Natural killer cell (primary cell): ENCODE data around the gene SLCO4C1. TPM values are rescaled to one million over a fixed set of nuclear protein-coding genes. Genes with fewer than 3 reads are reported as not detected.
"Not testable (repeated sequence)": the region's sequence is repeated elsewhere in the genome, so short reads cannot be mapped to it uniquely, and the experiment has no call there.

Experiments
- ATAC-seq, 3 donors: fragments of 150-1000 bp in 2 of 3; fragments of 200-7000 bp in 1 of 3; cut with Tn5 transposase; 1 replicate in 1 of 3; 2 replicates in 2 of 3; pipeline ENCODE4 v1.10.0; 2021; ENCODE audit warnings: mild to moderate bottlenecking in 2 of 3, moderate library complexity in 2 of 3
- DNase-seq, 2 donors: peaks; one replicate each; pipeline versions ENCODE4 v3.0.0 to v3.0.0-alpha.2; 2013 to 2021; ENCODE audit warnings: mixed read lengths in 1 of 2
- H3K27ac ChIP-seq: one replicate; pipeline ENCODE4 v1.5.1; 2013; ENCODE audit warnings: mild to moderate bottlenecking, low read length
- H3K27me3 ChIP-seq: one replicate; pipeline ENCODE4 v1.6.1; 2013; ENCODE audit warnings: low read length; ENCODE audit not compliant: control insufficient read depth, insufficient read depth
- H3K36me3 ChIP-seq: one replicate; pipeline ENCODE4 v1.6.1; 2013; ENCODE audit warnings: low read length; ENCODE audit not compliant: control insufficient read depth, insufficient read depth
- H3K4me1 ChIP-seq: one replicate; pipeline ENCODE4 v1.6.1; 2013; ENCODE audit warnings: low read length; ENCODE audit not compliant: control insufficient read depth, insufficient read depth
- H3K4me3 ChIP-seq: one replicate; pipeline ENCODE4 v1.5.1; 2013; ENCODE audit warnings: low read length
- H3K9me3 ChIP-seq: one replicate; pipeline ENCODE4 v1.6.1; 2013; ENCODE audit warnings: low read length; ENCODE audit not compliant: control insufficient read depth, insufficient read depth
- H3K27ac Mint-ChIP-seq, 2 donors: one replicate each; pipeline ENCODE4 v1.8.0; 2022; ENCODE audit warnings: mild to moderate bottlenecking in 2 of 2, mixed read lengths in 2 of 2, moderate library complexity in 1 of 2
- H3K27me3 Mint-ChIP-seq, 2 donors: one replicate each; pipeline ENCODE4 v1.8.0; 2022; ENCODE audit warnings: low read depth in 2 of 2, mixed read lengths in 2 of 2
- H3K36me3 Mint-ChIP-seq: one replicate; pipeline ENCODE4 v1.8.0; 2022; ENCODE audit warnings: mixed read lengths
- H3K4me1 Mint-ChIP-seq, 2 donors: one replicate each; pipeline ENCODE4 v1.8.0; 2022; ENCODE audit warnings: mixed read lengths in 2 of 2
- H3K4me3 Mint-ChIP-seq: one replicate; pipeline ENCODE4 v1.8.0; 2022; ENCODE audit warnings: mild to moderate bottlenecking, moderate library complexity, mixed read lengths
- H3K9me3 Mint-ChIP-seq, 2 donors: one replicate each; pipeline ENCODE4 v1.8.0; 2022; ENCODE audit warnings: mixed read lengths in 2 of 2
- CTCF ChIP-seq: fragments of 200-600 bp; IDR thresholded peaks from one replicate; pipeline ENCODE4 v1.8.0; 2022; ENCODE audit warnings: antibody characterized with exemption
- WGBS: methylation state at CpG from one replicate; pipeline ENCODE4 v1.1.7; 2013; ENCODE audit warnings: missing lambda C conversion rate; ENCODE audit not compliant: insufficient coverage; 5-methylcytosine and 5-hydroxymethylcytosine counted together
- intact Hi-C: fragments of 100-400 bp; cut with micrococcal nuclease; formaldehyde crosslinking; loops from one replicate; pipeline ENCODE4 v1.14.2; 2022
- total RNA-seq, 4 donors: library from RNA; stranded (reverse); fragments of 120-200 nt in 1 of 4; gene quantifications; one replicate each; pipeline versions ENCODE4 v1.2.3 to v1.2.4, GENCODE V29; 2013 to 2022

SLCO4C1 gene
- total RNA-seq, result 10 to 100 TPM; 30.9 to 44.7 (median 31.2) TPM
- total RNA-seq (2013), result 25.4 TPM

GRCh38 chr5:102296178-102296817 lies at the start of gene SLCO4C1:
Gene SLCO4C1 (minus strand): TSS chr5:102296284. CDS start chr5:102296262, 22 bp downstream.
- no peaks in the 10 kb centered on the region for H3K9me3 Mint-ChIP-seq
- Histone ChIP-seq H3K27me3 (no peaks in the 10 kb centered on the region), H3K27ac (peak within 1 kb of the TSS; percentile 77), H3K4me3 (peak within 1 kb of the TSS; percentile 66), H3K9me3 (no peaks in the 10 kb centered on the region), H3K4me1 (peaks cover 22% of the 10 kb centered on the region), H3K36me3 (peaks cover under 1% of the 10 kb centered on the region)
- H3K27ac Mint-ChIP-seq, result peak within 1 kb of the TSS; percentile 85 to 95
- peak; percentile 37 for TF ChIP-seq CTCF
- peak within 1 kb of the TSS; percentile 97 for H3K4me3 Mint-ChIP-seq
- under 1% methylated on average over 42 of the region's 42 CpGs for WGBS
- intact Hi-C loops, result loop anchor here (2.0 to 5.0 kb wide), 2 partner anchors 13 to 821 kb away; no protein-coding TSS in a partner anchor
- H3K27me3 Mint-ChIP-seq, result no peaks in the 10 kb centered on the region
- DNase-seq (peak; percentile 70 to 86), ATAC-seq (peak; percentile 89 to 95 (median 90))
- H3K36me3 Mint-ChIP-seq, result no peaks in the 10 kb centered on the region
- H3K4me1 Mint-ChIP-seq, result peaks cover 37 to 41% of the 10 kb centered on the region in 2 donors

GRCh38 chr5:102341681-102342288 lies 45.7 kb upstream of the SLCO4C1 start:
- no peak for TF ChIP-seq CTCF
- Histone ChIP-seq H3K4me1 (no peaks in the 10 kb centered on the region), H3K27ac (no peak overlapping the region), H3K9me3 (no peaks in the 10 kb centered on the region), H3K36me3 (no peaks in the 10 kb centered on the region), H3K27me3 (no peaks in the 10 kb centered on the region), H3K4me3 (no peak overlapping the region)
- Mint-ChIP-seq H3K9me3 (no peaks in the 10 kb centered on the region), H3K27ac (no peak overlapping the region), H3K27me3 (no peaks in the 10 kb centered on the region), H3K36me3 (no peaks in the 10 kb centered on the region), H3K4me3 (no peak overlapping the region), H3K4me1 (no peaks in the 10 kb centered on the region)
- ATAC-seq, result no peak
- intact Hi-C loops, result no loop called here
- DNase-seq, result no peak
- WGBS, result 77% methylated on average over 2 of the region's 2 CpGs

GRCh38 chr5:102324714-102325113 lies 28.6 kb upstream of the SLCO4C1 start:
- 83% methylated on average over 1 of the region's 2 CpGs for WGBS

GRCh38 chr5:102318801-102319200 lies 22.7 kb upstream of the SLCO4C1 start:
- H3K36me3 ChIP-seq, intact Hi-C loops, H3K27ac Mint-ChIP-seq, H3K27ac ChIP-seq, DNase-seq, H3K9me3 Mint-ChIP-seq, H3K4me3 ChIP-seq, H3K36me3 Mint-ChIP-seq, H3K4me3 Mint-ChIP-seq, H3K4me1 Mint-ChIP-seq, H3K27me3 ChIP-seq, H3K4me1 ChIP-seq, H3K9me3 ChIP-seq, ATAC-seq: not testable (repeated sequence)
- WGBS, result 96% methylated on average over 4 of the region's 4 CpGs
- peaks cover 0 to 14% of the 10 kb centered on the region in 2 donors for H3K27me3 Mint-ChIP-seq

More at GRCh38 chr5:102324714-102325113, 28.6 kb upstream of the SLCO4C1 start:
- Histone ChIP-seq H3K4me1 (no peaks in the 10 kb centered on the region), H3K9me3 (no peaks in the 10 kb centered on the region), H3K27ac (no peak overlapping the region), H3K27me3 (no peaks in the 10 kb centered on the region), H3K36me3 (no peaks in the 10 kb centered on the region), H3K4me3 (no peak overlapping the region)
- ATAC-seq, result no peak
- DNase-seq, result no peak
- H3K4me3 Mint-ChIP-seq, result no peak overlapping the region
- H3K9me3 Mint-ChIP-seq, result no peaks in the 10 kb centered on the region
- H3K4me1 Mint-ChIP-seq, result no peaks in the 10 kb centered on the region
- no peaks in the 10 kb centered on the region for H3K27me3 Mint-ChIP-seq
- no peaks in the 10 kb centered on the region for H3K36me3 Mint-ChIP-seq
- intact Hi-C loops, result no loop called here
- no peak overlapping the region for H3K27ac Mint-ChIP-seq
- TF ChIP-seq CTCF, result no peak
